HG03175 (cell line): ENCODE results near the gene STIM1.
"Not testable (repeated sequence)": the region's sequence is repeated elsewhere in the genome, so short reads cannot be mapped to it uniquely, and the experiment has no call there.

Source experiments
- ATAC-seq: cut with Tn5 transposase; IDR thresholded peaks from one replicate; pipeline ENCODE4 v1.9.1; 2021; ENCODE audit warnings: mild to moderate bottlenecking, moderate library complexity; ENCODE audit not compliant: unreplicated experiment

Gene STIM1

DNA sequence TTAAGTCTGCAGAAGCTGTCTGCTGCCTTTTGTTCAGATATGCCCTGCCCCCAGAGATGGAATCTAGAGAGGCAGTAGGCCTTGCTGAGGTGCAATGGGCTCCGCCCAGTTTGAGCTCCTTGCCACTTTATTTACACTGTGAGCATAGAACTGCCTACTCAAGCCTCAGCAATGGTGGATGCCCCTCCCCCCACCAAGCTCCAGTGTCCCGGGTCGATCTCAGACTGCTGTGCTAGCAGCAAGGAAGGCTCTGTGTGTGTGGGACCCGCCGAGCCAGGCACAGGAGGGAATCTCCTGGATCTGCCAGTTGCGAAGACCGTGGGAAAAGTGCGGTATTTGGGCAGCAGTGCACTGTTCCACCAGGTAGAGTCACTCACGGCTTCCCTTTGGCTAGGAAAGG lies 161.1 kb downstream of the STIM1 start:
- not testable (repeated sequence) for ATAC-seq

DNA sequence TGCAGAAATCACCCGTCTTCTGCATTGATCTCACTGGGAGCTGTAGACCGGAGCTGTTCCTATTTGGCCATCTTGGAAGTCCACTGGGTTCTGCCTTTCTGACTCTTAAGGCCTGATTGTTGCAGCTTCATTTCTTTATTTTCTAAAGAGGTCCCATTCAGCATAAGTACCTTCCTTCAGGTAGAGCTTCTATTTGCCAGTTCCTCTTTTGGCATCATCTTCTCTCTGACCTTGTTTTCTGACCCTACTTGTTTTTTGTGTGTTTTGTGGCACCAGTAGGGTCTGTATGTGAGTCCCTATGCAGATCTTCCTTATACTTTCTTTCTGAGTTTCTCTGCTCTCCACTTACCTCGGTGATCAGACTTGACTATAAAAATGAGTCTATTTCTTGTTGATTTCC lies 161.7 kb downstream of the STIM1 start:
- ATAC-seq = no peak

DNA sequence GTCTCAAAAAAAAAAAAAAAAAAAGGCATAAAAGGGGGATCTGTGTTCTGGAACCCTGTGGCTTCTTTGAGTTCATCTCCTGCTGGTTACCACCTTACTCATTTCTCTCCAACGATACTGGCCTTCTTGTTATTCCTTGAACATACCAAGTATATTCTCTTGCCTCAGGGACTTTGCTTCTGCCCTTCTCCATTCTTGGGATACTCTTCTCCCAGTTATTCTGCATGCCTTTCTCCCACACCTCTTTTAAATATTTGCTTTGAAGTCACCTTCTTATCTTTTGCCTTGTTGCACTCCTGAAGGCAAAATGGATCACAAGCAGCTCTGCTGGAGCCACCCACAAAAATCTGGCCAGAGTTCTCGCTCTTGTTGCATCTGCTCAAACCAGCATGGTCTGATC lies 163.2 kb downstream of the STIM1 start:
- ATAC-seq = no peak

- ATAC-seq = no peak
Measured at GRCh38 chr11:4019891-4020290, 164.4 kb downstream of the STIM1 start.

- no peak for ATAC-seq
Measured at GRCh38 chr11:4022669-4023068, 167.2 kb downstream of the STIM1 start.

- no peak for ATAC-seq
Measured at GRCh38 chr11:4025248-4025966, 169.9 kb downstream of the STIM1 start.

DNA sequence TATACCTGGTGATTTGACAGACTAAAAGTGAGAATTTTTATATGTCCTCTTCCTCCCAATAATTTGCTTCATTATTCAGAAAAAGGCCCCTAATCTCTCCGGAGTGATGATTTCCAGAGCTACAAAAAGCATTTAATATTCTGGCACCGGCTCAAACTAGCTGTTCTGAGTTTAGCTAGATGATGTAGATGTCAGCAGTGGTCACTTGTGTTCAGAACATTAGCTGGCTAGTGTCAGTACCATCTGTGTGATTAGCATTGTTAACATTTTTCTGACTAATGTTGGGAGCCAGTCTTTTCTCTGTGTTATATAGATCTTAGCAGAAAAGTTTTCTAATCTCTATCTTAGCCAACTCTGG lies 170.5 kb downstream of the STIM1 start:
- no peak for ATAC-seq

DNA sequence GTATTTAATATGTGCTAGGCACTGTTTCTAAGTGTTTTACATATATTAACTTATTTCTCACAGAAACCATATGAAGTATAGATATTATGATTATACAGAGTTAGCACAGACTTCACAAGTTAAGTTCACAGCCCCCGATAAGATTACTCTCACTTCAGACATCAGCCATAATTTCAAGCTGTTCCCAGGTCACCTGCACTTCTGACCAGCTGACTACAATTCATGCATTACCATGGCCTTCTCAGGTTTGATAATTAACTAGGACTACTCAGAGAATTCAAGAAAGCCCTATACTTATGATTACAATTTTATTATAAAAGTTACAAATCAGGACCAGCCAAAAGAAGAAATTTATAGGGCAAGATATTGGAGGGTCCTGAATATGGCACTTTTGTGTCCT lies 170.9 kb downstream of the STIM1 start:
- no peak for ATAC-seq

DNA sequence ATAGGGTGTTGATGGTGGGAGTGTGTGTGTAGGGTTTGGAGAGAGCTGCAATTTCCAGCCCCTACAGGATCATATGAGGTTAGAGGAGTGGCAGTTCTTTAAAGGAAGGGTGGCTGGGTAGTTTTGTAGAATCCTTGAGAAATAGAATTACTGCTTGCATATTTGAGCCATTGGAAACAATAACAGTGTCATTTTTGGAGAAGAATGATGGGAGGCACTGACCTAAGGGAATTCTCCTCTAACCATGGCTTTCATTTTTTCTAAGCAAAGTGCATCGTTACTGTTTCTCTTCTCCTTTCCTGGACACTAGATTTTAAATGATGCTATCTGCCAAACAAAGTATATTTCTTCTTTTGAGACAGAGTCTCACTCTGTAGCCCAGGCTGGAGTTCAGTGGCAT lies 172.3 kb downstream of the STIM1 start:
- no peak for ATAC-seq

DNA sequence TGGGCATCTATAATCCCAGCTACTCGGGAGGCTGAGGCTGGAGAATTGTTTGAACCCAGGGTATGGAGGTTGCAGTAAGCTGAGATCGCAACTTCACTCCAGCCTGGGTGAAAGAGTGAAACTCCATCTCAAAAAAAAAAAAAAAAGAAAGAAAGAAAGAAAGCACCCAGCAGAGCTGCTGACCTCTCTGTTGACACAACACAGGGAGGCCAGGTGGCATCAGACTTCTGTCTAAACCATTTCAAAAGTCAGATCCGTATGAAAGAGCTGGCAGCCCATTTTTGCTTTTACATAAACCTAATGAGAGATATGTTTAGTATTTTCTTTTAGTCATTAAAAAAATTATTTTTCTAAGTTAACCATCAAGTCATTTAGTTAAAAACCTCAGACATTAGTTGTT lies 174.7 kb downstream of the STIM1 start:
- ATAC-seq = no peak

DNA sequence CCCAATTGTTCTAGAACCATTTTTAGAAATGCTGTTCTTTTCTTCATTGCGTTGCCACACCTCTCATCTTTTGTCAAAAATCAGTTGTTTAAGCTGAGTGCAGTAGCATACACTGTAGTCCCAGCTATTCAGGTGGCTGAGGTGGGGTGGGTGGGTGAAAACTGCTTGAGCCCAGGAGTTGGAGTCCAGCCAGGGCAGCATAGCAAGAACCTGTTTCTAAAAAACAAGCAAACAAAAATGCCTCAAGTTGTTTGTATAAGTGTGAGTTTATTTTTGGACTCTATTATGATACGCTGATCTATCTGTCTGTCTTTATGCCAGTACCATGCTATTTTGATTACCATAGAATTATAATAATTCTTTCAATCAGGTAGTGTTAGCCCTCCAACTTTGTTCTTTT lies 176.6 kb downstream of the STIM1 start:
- no peak for ATAC-seq

DNA sequence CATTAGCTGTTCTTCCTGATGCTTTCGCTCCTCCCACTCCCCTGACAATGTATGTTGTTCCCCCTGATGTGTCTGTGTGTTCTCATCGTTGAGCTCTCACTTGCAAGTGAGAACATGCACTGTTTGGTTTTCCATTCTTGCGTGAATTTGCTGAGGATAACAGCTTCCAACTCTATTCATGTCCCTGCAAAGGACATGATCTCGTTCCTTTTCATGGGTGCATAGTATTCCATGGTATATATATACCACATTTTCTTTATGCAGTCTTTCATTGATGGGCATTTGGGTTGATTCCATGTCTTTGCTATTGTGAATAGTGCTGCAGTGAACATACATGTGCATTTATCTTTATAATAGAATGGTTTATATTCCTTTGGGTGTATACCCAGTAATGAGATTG lies 180.5 kb downstream of the STIM1 start:
- ATAC-seq = no peak

- no peak for ATAC-seq
Measured at GRCh38 chr11:4039011-4039410, 183.5 kb downstream of the STIM1 start.

GRCh38 chr11:4040461-4040860 lies 185.0 kb downstream of the STIM1 start:
- ATAC-seq = no peak

DNA sequence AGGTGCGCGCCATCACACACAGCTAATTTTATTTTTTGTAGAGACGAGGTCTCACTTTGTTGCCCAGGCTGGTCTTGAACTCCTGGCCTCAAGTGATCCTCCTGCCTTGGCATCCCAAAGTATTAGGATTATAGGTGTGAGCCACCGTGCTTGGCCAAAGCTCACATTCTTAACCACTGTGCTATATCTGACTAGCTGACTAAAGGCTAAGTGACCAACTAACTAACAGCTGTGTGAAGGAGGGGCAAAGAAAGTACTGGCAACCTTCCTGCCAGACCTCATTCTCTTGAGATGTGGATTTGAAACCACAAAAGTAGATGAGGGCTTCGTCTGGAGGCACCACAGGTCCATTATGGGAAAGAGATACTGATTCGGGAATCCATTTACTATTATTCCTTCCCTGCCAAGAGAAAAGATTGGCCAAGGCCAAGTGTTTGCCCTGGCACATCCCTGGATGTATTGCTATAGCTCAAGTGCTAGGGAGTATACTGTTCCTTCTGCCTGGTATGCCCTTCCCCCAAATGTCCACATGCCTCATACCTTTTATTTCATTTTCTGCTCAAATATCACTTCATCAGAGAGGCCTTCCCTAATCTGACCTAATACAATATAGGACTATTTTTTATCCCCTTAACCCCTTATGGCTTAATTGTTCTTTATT lies 186.4 kb downstream of the STIM1 start:
- no peak for ATAC-seq

DNA sequence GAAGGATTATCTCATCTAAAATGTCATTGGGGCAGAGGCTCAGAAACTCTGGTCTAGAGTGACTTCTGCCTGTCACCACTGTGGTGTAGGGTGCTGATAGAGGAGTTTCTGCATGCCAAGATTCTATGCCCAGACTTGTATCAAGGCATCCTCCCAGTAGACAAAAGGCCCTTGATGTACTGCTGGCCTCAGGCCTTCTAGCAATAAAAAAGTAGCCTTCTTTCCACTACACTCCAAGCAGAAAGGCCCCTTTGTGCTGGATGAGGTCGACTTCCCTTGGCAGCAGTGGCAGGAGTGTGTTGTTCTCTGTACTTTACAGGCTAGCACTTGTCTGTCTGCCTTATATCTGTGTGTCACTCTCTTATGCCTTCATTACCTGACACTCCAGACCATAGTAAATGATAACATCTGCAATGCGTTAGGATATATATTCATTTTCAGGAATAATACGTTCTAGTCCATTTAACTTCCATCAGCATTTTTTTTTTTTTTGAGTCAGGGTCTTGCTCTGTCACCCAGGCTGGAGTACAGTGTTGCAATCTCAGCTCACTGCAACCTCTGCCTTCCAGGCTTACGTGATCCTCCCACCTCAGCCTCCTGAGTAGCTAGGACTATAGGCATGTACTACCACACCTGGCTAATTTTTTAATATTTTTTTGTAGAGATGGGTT lies 189.6 kb downstream of the STIM1 start:
- ATAC-seq = no peak

- ATAC-seq = no peak
Measured at GRCh38 chr11:4048340-4048739, 192.9 kb downstream of the STIM1 start.

- ATAC-seq = no peak
Measured at GRCh38 chr11:4049006-4049405, 193.5 kb downstream of the STIM1 start.

DNA sequence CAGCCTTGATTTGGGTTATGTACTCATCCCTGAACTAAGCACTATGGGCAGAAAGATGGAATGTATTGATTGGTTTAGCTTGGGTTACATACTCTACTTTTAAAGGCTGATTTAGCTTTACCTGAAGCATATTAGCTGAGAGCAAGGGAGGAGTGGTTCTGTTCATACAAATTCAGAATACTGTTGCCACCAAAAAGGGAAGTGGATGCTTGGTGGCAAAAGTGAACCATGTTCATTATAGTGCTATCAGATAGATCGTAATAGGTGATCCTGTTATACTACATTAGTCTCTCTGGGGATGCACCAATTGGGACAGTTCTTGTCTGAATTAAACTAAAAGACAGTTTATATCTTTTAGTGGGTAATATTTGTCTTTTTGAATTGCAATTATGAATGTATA lies 194.7 kb downstream of the STIM1 start:
- ATAC-seq = no peak

DNA sequence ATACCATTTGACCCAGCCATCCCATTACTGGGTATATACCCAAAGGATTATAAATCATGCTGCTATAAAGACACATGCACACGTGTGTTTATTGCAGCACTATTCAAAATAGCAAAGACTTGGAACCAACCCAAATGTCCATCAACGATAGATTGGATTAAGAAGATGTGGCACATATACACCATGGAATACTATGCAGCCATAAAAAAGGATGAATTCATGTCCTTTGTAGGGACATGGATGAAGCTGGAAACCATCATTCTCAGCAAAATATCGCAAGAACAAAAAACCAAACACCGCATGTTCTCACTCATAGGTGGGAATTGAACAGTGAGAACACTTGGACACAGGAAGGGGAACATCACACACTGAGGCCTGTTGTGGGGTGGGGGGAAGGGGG lies 197.7 kb downstream of the STIM1 start:
- ATAC-seq = not testable (repeated sequence)

- no peak for ATAC-seq
Measured at GRCh38 chr11:4054643-4055042, 199.2 kb downstream of the STIM1 start.

- no peak for ATAC-seq
Measured at GRCh38 chr11:4059424-4059823, 204.0 kb downstream of the STIM1 start.
